ENCODE results near the gene PPP1R14C.

- no peak for TF ChIP-seq EZH2 (IDR thresholded peaks at IDR 0.05)
- TF ChIP-seq POLR2AphosphoS5 (IDR thresholded peaks at IDR 0.05; ENCODE audit: borderline replicate concordance, low read depth, low read length), result no peak
These were observed 71.5 kb downstream of the PPP1R14C start for GRCh38 chr6:150214310-150214709.

All from SK-N-MC (cell line).